Choroid plexus epithelial cell (primary cell): ENCODE results near the gene GNB1L.

Experiments used
- DNase-seq: peaks from one replicate; pipeline ENCODE4 v3.0.0-alpha.2; 2010; ENCODE audit warnings: low read depth
- H3K4me3 ChIP-seq: 2 replicates; pipeline ENCODE4 v1.5.1; 2011; ENCODE audit warnings: low read depth, mild to moderate bottlenecking, control low read depth, low read length, moderate library complexity
- TF ChIP-seq, protein P1 (sequence below): conservative IDR thresholded peaks from 2 replicates; pipeline ENCODE4 v1.5.1; 2011; ENCODE audit warnings: low read depth, mild to moderate bottlenecking, control low read depth, inconsistent platforms, low read length, moderate library complexity

The GNB1L gene

DNA sequence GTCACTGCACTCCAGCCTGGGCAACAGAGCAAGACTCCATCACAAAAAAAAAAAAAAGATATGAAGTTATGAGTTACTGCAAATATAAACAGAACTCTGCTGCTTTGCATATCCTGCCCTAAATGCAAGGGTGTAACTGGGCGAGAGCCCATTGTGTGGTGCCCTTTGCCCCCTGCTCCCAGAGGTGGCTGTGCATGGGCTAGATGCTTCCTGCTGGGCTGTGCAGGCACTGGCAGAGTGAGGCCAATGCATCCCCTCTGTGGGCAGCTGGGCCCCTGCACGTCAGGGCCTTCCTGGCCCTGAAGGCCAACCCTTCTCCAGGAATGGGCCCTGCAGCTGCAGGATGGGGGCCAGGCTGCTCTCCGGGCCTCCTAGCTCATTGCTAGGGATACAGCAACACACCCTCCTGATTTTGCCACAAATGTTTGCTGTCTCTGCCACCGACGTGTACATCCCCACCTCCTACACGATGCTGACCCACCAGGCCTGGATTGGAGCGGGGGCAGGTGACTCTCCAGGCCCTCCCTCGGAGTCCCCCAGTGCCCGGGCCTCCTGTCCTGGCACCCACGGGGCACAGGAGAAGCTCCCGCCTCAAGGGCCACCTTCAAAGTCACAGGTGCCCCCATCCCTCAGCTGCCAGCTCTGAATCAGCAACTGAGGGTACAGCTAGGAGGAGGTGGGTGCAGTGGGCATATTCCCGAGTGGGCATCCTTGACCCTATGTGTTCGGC is 46.2 kb upstream of the GNB1L start:
- TF ChIP-seq, protein P1, sequence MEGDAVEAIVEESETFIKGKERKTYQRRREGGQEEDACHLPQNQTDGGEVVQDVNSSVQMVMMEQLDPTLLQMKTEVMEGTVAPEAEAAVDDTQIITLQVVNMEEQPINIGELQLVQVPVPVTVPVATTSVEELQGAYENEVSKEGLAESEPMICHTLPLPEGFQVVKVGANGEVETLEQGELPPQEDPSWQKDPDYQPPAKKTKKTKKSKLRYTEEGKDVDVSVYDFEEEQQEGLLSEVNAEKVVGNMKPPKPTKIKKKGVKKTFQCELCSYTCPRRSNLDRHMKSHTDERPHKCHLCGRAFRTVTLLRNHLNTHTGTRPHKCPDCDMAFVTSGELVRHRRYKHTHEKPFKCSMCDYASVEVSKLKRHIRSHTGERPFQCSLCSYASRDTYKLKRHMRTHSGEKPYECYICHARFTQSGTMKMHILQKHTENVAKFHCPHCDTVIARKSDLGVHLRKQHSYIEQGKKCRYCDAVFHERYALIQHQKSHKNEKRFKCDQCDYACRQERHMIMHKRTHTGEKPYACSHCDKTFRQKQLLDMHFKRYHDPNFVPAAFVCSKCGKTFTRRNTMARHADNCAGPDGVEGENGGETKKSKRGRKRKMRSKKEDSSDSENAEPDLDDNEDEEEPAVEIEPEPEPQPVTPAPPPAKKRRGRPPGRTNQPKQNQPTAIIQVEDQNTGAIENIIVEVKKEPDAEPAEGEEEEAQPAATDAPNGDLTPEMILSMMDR, result no peak
- no peak for DNase-seq
- H3K4me3 ChIP-seq, result no peak overlapping the region

DNA sequence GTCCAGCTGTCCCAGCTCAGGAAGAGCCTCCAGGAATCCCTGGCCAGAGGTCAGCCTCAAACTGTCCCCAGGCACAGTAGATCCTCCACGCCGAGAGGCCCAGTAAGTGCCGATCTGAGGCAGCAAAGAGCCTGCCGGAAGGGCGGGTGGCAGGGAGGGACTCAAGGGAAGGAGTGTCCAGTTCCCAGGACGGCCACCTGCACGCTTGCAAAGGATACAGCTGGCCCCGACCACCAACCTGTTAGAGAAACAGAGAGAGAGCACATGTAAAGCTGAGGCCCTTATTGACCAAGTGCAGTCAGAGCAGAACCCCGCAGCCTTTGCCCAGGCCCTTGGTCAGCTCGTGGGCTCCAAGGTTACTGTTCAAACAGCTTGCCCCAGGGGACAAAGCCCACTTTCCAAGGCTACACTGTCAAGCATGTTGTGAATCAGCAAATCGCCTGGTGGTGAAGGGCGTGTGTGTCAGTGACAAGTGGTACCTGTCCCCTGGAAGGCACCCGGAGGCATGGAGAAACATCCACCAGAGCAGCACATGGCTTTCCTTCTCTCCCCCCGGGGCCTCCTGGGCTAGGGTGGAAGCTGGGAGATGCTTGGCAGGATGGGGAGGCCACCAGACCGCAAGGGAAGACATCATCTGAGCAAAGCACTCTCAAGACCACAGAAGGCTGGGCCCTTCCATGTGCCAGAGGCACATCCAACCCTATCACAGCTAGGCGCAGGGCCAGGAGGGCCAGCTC is 44.3 kb upstream of the GNB1L start:
- H3K4me3 ChIP-seq, result no peak overlapping the region
- DNase-seq, result no peak
- TF ChIP-seq, protein P1, result no peak

DNA sequence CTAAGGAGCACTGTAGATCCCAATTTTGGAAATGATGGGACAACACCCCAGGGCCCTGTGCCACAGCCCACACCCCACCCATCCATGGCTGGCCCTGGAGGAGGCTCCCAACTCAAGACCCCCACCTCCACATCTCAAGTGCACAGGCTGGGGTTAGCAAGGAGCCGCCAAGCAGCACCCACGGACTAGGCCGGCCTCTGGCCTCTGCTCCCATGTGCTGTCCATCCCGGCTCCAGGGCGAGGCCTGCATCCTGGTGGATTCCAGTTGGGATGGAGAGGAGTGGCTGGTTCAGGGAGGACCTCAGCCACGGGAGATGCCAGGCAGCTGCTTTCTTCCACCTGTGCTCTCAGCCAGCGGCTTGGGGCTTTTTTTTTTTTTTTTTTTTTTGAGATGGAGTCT is 43.5 kb upstream of the GNB1L start:
- no peak for DNase-seq
- H3K4me3 ChIP-seq, result no peak overlapping the region
- TF ChIP-seq, protein P1, result no peak

GRCh38 chr22:19897726-19898125 is 43.1 kb upstream of the GNB1L start:
- DNase-seq, result no peak
- TF ChIP-seq, protein P1, result no peak
- no peak overlapping the region for H3K4me3 ChIP-seq

DNA sequence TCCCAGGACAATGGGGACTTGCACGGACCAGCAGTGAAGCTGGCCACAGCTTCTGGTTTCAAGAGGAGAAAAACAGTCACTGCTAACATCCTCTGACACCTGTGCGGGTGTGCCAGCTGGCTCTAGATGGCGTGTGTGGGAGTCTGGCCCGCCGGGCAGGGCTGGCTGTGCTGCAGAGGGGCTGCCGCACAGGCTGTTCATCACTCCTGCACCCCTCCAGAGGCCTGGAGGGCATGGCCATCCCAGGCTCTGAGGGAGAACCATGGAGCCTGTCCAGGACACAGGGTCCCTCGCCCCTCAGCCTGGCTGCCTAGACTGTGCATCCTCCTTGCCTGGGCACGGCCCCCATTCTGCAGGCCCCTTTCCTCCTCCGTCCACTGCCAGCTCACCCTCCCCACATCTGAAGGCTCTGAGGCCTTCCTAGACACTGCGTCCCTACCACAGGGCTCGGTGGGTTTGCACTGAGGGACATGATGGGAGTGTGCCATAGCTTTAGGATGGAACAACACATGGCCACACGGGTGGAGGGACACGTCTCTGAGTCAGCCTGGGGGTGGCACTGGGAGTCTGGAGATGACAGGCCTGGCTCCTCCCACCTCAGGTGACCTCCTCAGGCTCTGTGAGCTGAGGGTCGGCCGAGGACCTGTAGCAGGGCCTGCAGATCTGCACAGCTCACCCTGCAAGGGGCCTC is 42.1 kb upstream of the GNB1L start:
- TF ChIP-seq, protein P1, result no peak
- no peak overlapping the region for H3K4me3 ChIP-seq
- no peak for DNase-seq

- no peak overlapping the region for H3K4me3 ChIP-seq
- TF ChIP-seq, protein P1, result no peak
- DNase-seq, result no peak
Observed at GRCh38 chr22:19895160-19895849, 40.6 kb upstream of the GNB1L start.
